ENCODE measurements around the gene METTL24. TPM values are rescaled to one million over a fixed set of nuclear protein-coding genes. Genes with fewer than 3 reads are reported as not detected.

The METTL24 gene
- total RNA-seq, 6 donors from 2014 or later, result 0.78 to 2.7 (median 1.8) TPM; not detected in 1

DNA sequence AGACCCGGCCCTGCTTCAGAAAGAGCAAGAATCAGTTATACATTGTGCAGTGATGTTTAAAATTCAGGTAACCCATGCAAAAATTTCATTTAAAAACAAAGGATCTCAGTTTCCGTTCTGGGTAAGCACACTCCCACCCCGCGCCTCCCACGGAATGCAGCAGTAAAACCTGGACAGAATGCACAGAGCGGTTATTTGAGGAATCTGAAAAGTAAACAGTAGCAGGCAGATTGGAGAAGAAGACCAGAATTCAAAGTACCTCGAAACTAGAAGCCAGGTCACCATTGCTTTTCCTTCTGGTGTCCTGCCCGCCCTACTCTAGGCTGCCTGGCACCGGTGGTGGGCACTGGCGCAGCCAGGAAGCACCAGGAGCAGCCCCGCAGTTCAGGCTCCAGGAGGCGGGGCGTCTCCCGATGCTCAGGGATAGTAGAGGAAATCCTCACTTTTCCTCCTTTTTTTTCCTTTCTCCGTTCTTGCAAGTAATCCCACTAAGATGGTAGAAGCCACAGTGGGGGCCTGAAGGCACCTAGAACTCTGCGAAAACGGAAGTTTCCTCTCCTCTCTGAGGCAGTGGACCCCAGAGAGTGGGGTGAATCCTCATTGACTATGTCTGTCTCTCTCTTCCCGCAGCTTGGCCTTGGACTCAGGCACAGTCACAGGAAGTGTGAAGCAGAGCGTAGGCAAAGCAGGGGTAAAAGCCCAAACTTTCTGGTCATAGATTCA is 28.3 kb downstream of the METTL24 start:
- ATAC-seq (ENCODE audit: low FRiP score in 2 of 2), result peak in 1 of 2 donors; percentile 22
- H3K4me3 ChIP-seq, result peak overlapping the region in 3 of 4 donors; percentile 26 to 40 (median 34)
- H3K4me1 ChIP-seq, result peaks cover 13 to 21% (median 17%) of the 10 kb centered on the region in 4 donors
- H3K27me3 ChIP-seq, result no peaks in the 10 kb centered on the region
- no peaks in the 10 kb centered on the region for H3K36me3 ChIP-seq
- TF ChIP-seq POLR2AphosphoS5 (IDR thresholded peaks at IDR 0.05) (no peak), POLR2A (IDR thresholded peaks at IDR 0.05) (no peak), EP300 (IDR thresholded peaks at IDR 0.05) (no peak)
- TF ChIP-seq, protein P1, sequence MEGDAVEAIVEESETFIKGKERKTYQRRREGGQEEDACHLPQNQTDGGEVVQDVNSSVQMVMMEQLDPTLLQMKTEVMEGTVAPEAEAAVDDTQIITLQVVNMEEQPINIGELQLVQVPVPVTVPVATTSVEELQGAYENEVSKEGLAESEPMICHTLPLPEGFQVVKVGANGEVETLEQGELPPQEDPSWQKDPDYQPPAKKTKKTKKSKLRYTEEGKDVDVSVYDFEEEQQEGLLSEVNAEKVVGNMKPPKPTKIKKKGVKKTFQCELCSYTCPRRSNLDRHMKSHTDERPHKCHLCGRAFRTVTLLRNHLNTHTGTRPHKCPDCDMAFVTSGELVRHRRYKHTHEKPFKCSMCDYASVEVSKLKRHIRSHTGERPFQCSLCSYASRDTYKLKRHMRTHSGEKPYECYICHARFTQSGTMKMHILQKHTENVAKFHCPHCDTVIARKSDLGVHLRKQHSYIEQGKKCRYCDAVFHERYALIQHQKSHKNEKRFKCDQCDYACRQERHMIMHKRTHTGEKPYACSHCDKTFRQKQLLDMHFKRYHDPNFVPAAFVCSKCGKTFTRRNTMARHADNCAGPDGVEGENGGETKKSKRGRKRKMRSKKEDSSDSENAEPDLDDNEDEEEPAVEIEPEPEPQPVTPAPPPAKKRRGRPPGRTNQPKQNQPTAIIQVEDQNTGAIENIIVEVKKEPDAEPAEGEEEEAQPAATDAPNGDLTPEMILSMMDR (IDR thresholded peaks at IDR 0.05), result no peak
- WGBS, 2 donors, result 44 to 48% methylated on average over 19 of the region's 19 CpGs
- H3K27ac ChIP-seq, result peak overlapping the region in 2 of 4 donors; percentile 31 to 40
- no peaks in the 10 kb centered on the region for H3K9me3 ChIP-seq
- peak in 1 of 2 donors; percentile 64 for DNase-seq

DNA sequence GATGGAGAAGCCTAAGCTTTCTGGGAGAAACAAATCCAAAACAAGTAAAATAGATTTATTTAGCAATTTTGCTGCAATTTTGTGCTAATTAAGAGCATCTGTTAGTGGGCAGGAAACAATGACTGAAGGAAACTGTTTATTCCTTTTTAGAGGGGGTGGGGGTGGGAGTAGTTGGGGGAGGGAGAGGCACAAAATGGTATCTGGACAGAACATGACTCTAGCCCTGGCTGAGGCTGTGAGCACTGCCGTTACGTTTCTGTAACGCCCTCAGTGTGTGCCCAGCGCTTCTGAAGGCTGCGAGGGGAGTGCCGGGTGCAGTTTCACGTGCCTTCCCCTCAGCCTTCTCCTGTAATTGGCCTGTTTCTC is 28.8 kb downstream of the METTL24 start:
- DNase-seq, result no peak
- Histone ChIP-seq H3K27me3 (no peaks in the 10 kb centered on the region), H3K36me3 (no peaks in the 10 kb centered on the region), H3K4me3 (peak overlapping the region in 3 of 4 donors; percentile 26 to 40 (median 34)), H3K4me1 (peaks cover 13 to 26% (median 19%) of the 10 kb centered on the region in 4 donors), H3K27ac (peak overlapping the region in 2 of 4 donors; percentile 31 to 40), H3K9me3 (no peaks in the 10 kb centered on the region)
- ATAC-seq (ENCODE audit: low FRiP score in 2 of 2), result peak in 1 of 2 donors; percentile 42
- WGBS, 2 donors, result 39 to 51% methylated on average over 7 of the region's 7 CpGs
- TF ChIP-seq POLR2A (IDR thresholded peaks at IDR 0.05) (no peak), EP300 (IDR thresholded peaks at IDR 0.05) (no peak), POLR2AphosphoS5 (IDR thresholded peaks at IDR 0.05) (no peak)

DNA sequence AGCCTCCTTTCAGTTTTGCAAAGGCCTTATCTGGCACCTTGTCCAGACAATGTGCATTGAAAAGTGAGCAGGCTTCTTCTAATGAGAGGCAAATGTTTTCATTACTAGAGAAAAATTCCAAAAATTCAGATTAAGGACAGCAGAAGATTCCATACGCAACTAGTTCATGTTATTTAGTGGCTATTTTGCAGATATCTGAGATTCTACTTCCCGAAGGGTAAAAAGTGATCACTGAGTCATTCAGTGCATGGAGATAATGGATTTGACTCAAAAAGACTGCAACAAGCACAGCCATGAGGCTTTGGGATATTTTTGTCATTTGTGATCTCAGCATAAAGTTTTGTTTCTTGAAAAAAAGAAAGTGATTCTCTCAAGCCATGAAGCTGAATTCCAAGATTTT is 29.9 kb downstream of the METTL24 start:
- H3K27ac ChIP-seq, result peak overlapping the region in 1 of 4 donors; percentile 10
- H3K9me3 ChIP-seq, result no peaks in the 10 kb centered on the region
- H3K4me1 ChIP-seq, result peaks cover 13 to 28% (median 21%) of the 10 kb centered on the region in 4 donors
- WGBS, 2 donors, result 72 to 79% methylated on average over 2 of the region's 2 CpGs
- no peaks in the 10 kb centered on the region for H3K27me3 ChIP-seq
- H3K4me3 ChIP-seq, result no peak overlapping the region
- no peaks in the 10 kb centered on the region for H3K36me3 ChIP-seq
- TF ChIP-seq POLR2A (IDR thresholded peaks at IDR 0.05), result no peak
- TF ChIP-seq, protein P1 (IDR thresholded peaks at IDR 0.05), result no peak
- TF ChIP-seq EP300 (IDR thresholded peaks at IDR 0.05), result no peak
- TF ChIP-seq POLR2AphosphoS5 (IDR thresholded peaks at IDR 0.05), result no peak
- ATAC-seq (ENCODE audit: low FRiP score in 2 of 2) (no peak), DNase-seq (no peak)

DNA sequence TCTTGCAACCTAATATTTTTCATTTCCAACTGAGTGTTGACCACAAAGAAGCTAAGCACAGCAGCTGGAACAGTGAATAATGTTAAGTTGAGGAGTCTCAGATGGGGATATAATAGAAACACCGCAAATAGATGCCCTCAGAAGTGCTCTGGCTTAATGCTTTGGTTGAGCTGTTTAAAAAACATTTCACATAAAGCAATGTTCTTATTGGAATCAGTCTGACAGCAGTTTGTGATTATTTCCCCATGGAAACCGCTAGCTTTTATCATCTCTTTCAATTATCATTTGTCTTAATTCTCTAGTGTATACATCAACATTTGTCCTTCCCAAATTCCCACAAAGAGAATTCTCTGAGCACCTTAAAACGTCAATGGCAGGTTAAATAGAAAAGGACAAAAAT is 30.8 kb downstream of the METTL24 start:
- H3K27me3 ChIP-seq, result no peaks in the 10 kb centered on the region
- TF ChIP-seq POLR2A (IDR thresholded peaks at IDR 0.05) (no peak), POLR2AphosphoS5 (IDR thresholded peaks at IDR 0.05) (no peak), EP300 (IDR thresholded peaks at IDR 0.05) (no peak)
- TF ChIP-seq, protein P1 (IDR thresholded peaks at IDR 0.05), result no peak
- 80 to 84% methylated on average over 3 of the region's 3 CpGs for WGBS, 2 donors
- no peak overlapping the region for H3K27ac ChIP-seq
- no peaks in the 10 kb centered on the region for H3K9me3 ChIP-seq
- DNase-seq (no peak), ATAC-seq (ENCODE audit: low FRiP score in 2 of 2) (no peak)
- no peak overlapping the region for H3K4me3 ChIP-seq
- H3K36me3 ChIP-seq, result no peaks in the 10 kb centered on the region
- H3K4me1 ChIP-seq, result peaks cover 13 to 36% (median 22%) of the 10 kb centered on the region in 4 donors

DNA sequence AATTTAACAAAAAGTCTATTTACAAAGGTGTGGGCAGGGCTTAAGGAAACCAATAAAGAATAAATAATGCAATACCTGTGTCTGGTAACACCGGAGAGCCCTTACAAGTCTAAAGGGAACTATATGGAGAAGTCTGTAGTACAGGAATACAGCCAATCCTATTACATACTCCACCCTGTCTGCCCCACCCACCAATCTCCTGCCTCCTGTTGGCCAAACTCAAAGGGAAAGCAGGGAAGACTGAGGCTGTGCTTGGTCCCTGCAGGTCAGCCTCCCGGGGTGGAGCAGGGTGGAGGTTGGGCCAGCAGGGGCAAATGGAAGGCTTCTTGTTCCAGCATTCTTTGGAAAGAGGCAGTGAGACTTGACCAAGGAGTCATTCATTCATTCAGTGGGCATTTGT is 31.5 kb downstream of the METTL24 start:
- Histone ChIP-seq H3K4me3 (no peak overlapping the region), H3K36me3 (no peaks in the 10 kb centered on the region), H3K4me1 (peaks cover 13 to 36% (median 22%) of the 10 kb centered on the region in 4 donors), H3K9me3 (no peaks in the 10 kb centered on the region), H3K27me3 (no peaks in the 10 kb centered on the region), H3K27ac (peak overlapping the region in 1 of 4 donors; percentile 34)
- ATAC-seq (ENCODE audit: low FRiP score in 2 of 2) (no peak), DNase-seq (no peak)
- 96 to 100% methylated on average over 1 to 2 of the region's 2 CpGs for WGBS, 2 donors
- TF ChIP-seq POLR2AphosphoS5 (IDR thresholded peaks at IDR 0.05) (no peak), POLR2A (IDR thresholded peaks at IDR 0.05) (no peak), EP300 (IDR thresholded peaks at IDR 0.05) (no peak)
- TF ChIP-seq, protein P1 (IDR thresholded peaks at IDR 0.05), result no peak
